Measurements from ENCODE around the gene HDGF. TPM values are rescaled to one million over a fixed set of nuclear protein-coding genes. Genes with fewer than 3 reads are reported as not detected.

HDGF gene
- total and polyA plus RNA-seq, 9 of the 15 experiments (the other 6 are each of a cell fraction or from before 2014, with no cell fraction given), result 38.8 to 601 (median 400) TPM

DNA sequence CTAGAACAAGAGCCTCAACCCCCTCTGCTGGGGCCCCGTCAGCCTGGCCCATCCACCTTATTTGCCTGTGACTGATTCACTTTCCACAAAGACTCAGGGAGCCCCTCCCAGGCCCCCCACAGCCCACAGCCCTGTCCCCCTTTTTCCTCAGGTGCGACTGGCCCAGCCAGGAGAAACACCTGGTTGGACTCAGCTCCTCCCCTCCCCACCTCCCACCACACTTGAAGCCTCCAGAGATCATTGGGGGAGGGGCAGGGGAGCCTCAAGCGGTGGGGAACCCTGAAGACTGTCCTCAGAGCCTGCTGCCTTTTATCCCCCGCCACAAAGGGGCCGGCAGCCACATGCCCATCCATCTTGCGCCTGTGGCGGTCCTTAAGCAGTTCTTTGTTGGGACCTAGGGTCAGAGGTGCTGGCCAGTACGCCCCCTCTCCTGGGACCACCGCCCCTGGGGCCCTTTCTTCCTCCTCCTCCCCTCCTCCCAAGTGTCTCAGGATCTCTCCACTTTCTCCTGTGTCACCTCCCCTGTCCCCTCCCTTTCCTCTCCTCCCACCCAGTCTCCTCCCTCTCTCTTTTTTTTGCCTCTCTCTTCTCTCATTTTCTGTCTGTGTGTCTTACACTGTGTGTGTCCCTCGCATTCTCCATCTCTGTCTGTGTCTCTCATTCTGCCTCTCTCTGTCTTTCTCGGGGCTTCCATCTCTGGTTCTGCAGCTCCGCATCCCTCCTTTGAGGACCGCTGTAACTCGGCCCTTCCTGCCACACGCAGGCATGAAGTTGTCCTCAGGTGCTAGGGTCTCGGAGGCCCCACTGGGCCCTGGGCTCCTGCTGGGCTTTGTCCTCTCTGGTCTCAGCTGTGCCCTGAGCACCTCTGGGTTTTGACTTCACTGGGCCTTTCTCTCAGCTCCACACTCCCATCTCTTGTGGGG lies 58.3 kb downstream of the HDGF start (continued):
- TF ChIP-seq CHD7 (IDR thresholded peaks at IDR 0.05; ENCODE audit: low read depth, low read length), result no peak
- TF ChIP-seq WHSC1 (IDR thresholded peaks at IDR 0.05; ENCODE audit: low read length), result no peak
- no peak; the same call in 1 of the 2 replicates for TF ChIP-seq EHMT2 (IDR thresholded peaks at IDR 0.05)
- no peak for TF ChIP-seq BCLAF1 (IDR thresholded peaks at IDR 0.05; ENCODE audit: borderline replicate concordance in 1 of 2, control insufficient read depth in 1 of 2, low read depth in 2 of 2, low read length in 1 of 2)
- TF ChIP-seq, protein P1, sequence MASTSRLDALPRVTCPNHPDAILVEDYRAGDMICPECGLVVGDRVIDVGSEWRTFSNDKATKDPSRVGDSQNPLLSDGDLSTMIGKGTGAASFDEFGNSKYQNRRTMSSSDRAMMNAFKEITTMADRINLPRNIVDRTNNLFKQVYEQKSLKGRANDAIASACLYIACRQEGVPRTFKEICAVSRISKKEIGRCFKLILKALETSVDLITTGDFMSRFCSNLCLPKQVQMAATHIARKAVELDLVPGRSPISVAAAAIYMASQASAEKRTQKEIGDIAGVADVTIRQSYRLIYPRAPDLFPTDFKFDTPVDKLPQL (IDR thresholded peaks at IDR 0.05; ENCODE audit: extremely low read depth, insufficient read length), result no peak
- TF ChIP-seq, protein P2, sequence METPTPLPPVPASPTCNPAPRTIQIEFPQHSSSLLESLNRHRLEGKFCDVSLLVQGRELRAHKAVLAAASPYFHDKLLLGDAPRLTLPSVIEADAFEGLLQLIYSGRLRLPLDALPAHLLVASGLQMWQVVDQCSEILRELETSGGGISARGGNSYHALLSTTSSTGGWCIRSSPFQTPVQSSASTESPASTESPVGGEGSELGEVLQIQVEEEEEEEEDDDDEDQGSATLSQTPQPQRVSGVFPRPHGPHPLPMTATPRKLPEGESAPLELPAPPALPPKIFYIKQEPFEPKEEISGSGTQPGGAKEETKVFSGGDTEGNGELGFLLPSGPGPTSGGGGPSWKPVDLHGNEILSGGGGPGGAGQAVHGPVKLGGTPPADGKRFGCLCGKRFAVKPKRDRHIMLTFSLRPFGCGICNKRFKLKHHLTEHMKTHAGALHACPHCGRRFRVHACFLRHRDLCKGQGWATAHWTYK (CRISPR knock-in tag; IDR thresholded peaks at IDR 0.05), result no peak
- no peak for TF ChIP-seq NR2C2 (CRISPR knock-in tag; IDR thresholded peaks at IDR 0.05)
- no peak for TF ChIP-seq NR2C2 (tag; IDR thresholded peaks at IDR 0.05)

Measured in K562 (cell line).